Mesenchymal stem cell (in vitro differentiated cells and primary cell): Measurements from ENCODE around the gene ADGRV1.

Experiments used
- DNase-seq: peaks from one replicate; pipeline ENCODE4 v3.0.0-alpha.2; 2013
- H2AFZ ChIP-seq: one replicate; pipeline ENCODE4 v1.6.1; 2013; ENCODE audit warnings: low read depth, mild to moderate bottlenecking, control low read depth, inconsistent platforms, low read length, moderate library complexity
- H2AK5ac ChIP-seq: 2 replicates; pipeline ENCODE4 v1.6.1; 2013; ENCODE audit warnings: low read length, moderate library complexity, mild to moderate bottlenecking, inconsistent platforms; ENCODE audit not compliant: severe bottlenecking
- H2BK120ac ChIP-seq: one replicate; pipeline ENCODE4 v1.6.1; 2013; ENCODE audit warnings: low read depth, mild to moderate bottlenecking, inconsistent platforms, low read length, moderate library complexity
- H2BK12ac ChIP-seq, 2 experiments: one replicate each; pipeline ENCODE4 v1.6.1; 2013; ENCODE audit warnings: inconsistent platforms in 2 of 2, low read length in 2 of 2, mild to moderate bottlenecking in 2 of 2, moderate library complexity in 2 of 2, control low read depth in 1 of 2
- H2BK15ac ChIP-seq: one replicate; pipeline ENCODE4 v1.6.1; 2013; ENCODE audit warnings: mild to moderate bottlenecking, low read depth, inconsistent platforms; ENCODE audit not compliant: poor library complexity, severe bottlenecking
- H2BK5ac ChIP-seq: 2 replicates; pipeline ENCODE4 v1.6.1; 2013; ENCODE audit warnings: low read depth, mild to moderate bottlenecking, low read length, control low read depth, inconsistent platforms; ENCODE audit not compliant: poor library complexity, severe bottlenecking
- H3K14ac ChIP-seq, 2 experiments: one replicate each; pipeline ENCODE4 v1.6.1; 2013; ENCODE audit warnings: inconsistent platforms in 2 of 2, low read length in 2 of 2, control low read depth in 1 of 2, mild to moderate bottlenecking in 1 of 2, moderate library complexity in 1 of 2
- H3K18ac ChIP-seq, 2 experiments: one replicate each; pipeline ENCODE4 v1.6.1; 2013; ENCODE audit warnings: inconsistent platforms in 2 of 2, low read length in 2 of 2, control low read depth in 1 of 2, low read depth in 1 of 2, mild to moderate bottlenecking in 1 of 2
- H3K23ac ChIP-seq, 2 experiments: one replicate each; pipeline ENCODE4 v1.6.1; 2013; ENCODE audit warnings: inconsistent platforms in 2 of 2, low read length in 2 of 2, mild to moderate bottlenecking in 2 of 2, moderate library complexity in 2 of 2, control low read depth in 1 of 2
- H3K27ac ChIP-seq: 2 replicates; pipeline ENCODE4 v1.5.1; 2013; ENCODE audit warnings: mild to moderate bottlenecking, moderate library complexity, low read length, control low read depth, inconsistent platforms; ENCODE audit not compliant: poor library complexity, severe bottlenecking
- H3K27me3 ChIP-seq, 2 experiments: 2 replicates each; pipeline versions ENCODE4 v1.6.1 to v1.7.0; 2013; ENCODE audit warnings: low read length in 2 of 2, mild to moderate bottlenecking in 2 of 2, moderate library complexity in 2 of 2, control low read depth in 1 of 2, inconsistent platforms in 1 of 2; ENCODE audit not compliant: control insufficient read depth in 1 of 2, insufficient read depth in 1 of 2
- H3K36me3 ChIP-seq, 2 experiments: 2 replicates each; pipeline versions ENCODE4 v1.6.1 to v1.7.0; 2013; ENCODE audit warnings: low read length in 2 of 2, control low read depth in 1 of 2, inconsistent platforms in 1 of 2, low read depth in 1 of 2, mild to moderate bottlenecking in 1 of 2; ENCODE audit not compliant: insufficient read depth in 2 of 2, control insufficient read depth in 1 of 2
- H3K4ac ChIP-seq, 2 experiments: one replicate each; pipeline ENCODE4 v1.6.1; 2013; ENCODE audit warnings: inconsistent platforms in 2 of 2, low read length in 2 of 2, mild to moderate bottlenecking in 2 of 2, moderate library complexity in 2 of 2, control low read depth in 1 of 2, low read depth in 1 of 2
- H3K4me1 ChIP-seq: 2 replicates; pipeline ENCODE4 v1.6.1; 2013; ENCODE audit warnings: low read depth, low read length, control low read depth; ENCODE audit not compliant: control insufficient read depth, insufficient read depth
- H3K4me2 ChIP-seq: 2 replicates; pipeline ENCODE4 v1.6.1; 2013; ENCODE audit warnings: low read length, mild to moderate bottlenecking, inconsistent platforms; ENCODE audit not compliant: poor library complexity, severe bottlenecking
- H3K4me3 ChIP-seq, 2 experiments: 2 replicates each; pipeline versions ENCODE4 v1.5.1 to v1.7.0; 2013; ENCODE audit warnings: low read length in 2 of 2, mild to moderate bottlenecking in 2 of 2, control low read depth in 1 of 2, low read depth in 1 of 2; ENCODE audit not compliant: insufficient read depth in 1 of 2
- H3K79me1 ChIP-seq: replicated peaks from 2 replicates; pipeline ENCODE4 v1.6.1; 2013; ENCODE audit warnings: mild to moderate bottlenecking, control low read depth, low read length, inconsistent platforms; ENCODE audit not compliant: poor library complexity, severe bottlenecking
- H3K9ac ChIP-seq: 2 replicates; pipeline ENCODE4 v1.7.0; 2013; ENCODE audit warnings: mild to moderate bottlenecking, low read length, moderate library complexity
- H3K9me3 ChIP-seq: 2 replicates; pipeline ENCODE4 v1.7.0; 2013; ENCODE audit warnings: mild to moderate bottlenecking, low read length; ENCODE audit not compliant: control insufficient read depth
- H4K8ac ChIP-seq: one replicate; pipeline ENCODE4 v1.6.1; 2013; ENCODE audit warnings: inconsistent platforms, mild to moderate bottlenecking, low read length, moderate library complexity
- H4K91ac ChIP-seq: one replicate; pipeline ENCODE4 v1.6.1; 2013; ENCODE audit warnings: mild to moderate bottlenecking, low read length, inconsistent platforms
- WGBS: methylation state at CpG from one replicate; pipeline ENCODE4 v1.1.7; 2013; ENCODE audit warnings: mixed read lengths; 5-methylcytosine and 5-hydroxymethylcytosine counted together

ADGRV1 gene

DNA sequence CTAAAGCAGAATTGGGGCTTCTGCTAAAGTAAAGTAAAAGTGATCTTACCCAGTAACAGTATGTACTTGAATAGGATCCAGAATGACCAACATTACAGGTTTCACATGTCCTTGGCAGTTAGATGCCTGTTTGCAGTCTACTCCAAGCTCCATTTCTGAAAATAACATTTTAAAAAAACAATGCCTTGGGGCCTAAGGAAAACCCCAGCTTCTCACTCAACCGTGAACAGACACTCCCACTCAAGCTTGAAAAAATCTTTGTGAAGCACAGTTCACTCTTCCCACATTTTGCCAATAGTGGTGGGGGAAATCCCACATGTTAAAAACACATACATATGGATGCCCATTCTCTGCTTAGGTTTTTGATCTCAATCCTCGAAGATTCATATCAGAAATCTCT lies 520.4 kb downstream of the ADGRV1 start:
- Histone ChIP-seq H2BK12ac (no peak overlapping the region), H3K4ac (no peak overlapping the region)
- 33% methylated on average over 1 of the region's 2 CpGs for WGBS

DNA sequence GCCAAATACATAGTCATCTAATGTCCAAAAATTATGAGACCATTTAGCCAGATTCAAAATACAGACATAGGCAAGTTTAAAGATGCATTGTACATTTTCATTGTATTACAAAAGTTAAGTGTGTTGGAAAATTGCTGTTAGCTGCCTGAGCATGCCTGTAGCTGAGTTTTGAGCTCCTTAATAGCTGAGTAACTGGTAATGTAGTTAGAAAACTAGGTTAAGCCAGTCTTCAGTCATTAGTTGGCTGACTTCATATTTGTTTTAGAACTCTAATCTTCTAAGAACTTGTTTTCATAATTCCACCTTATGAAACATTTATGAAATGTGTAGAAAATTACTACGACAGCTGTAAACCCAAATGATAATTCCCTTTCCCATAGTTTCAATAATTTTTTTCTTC lies 531.2 kb downstream of the ADGRV1 start:
- Histone ChIP-seq H4K91ac (no peak overlapping the region), H3K9ac (no peak overlapping the region), H2AFZ (no peak overlapping the region), H3K4me1 (no peaks in the 10 kb centered on the region), H3K4me3 (no peak overlapping the region), H2BK120ac (no peak overlapping the region), H2BK12ac (no peak overlapping the region), H3K79me1 (no peaks in the 10 kb centered on the region), H2BK15ac (no peak overlapping the region), H3K36me3 (no peaks in the 10 kb centered on the region), H3K14ac (no peak overlapping the region), H3K27ac (no peak overlapping the region), H4K8ac (no peak overlapping the region), H2AK5ac (no peak overlapping the region), H3K27me3 (no peaks in the 10 kb centered on the region), H3K4me2 (no peak overlapping the region), H3K9me3 (no peaks in the 10 kb centered on the region), H3K4ac (no peak overlapping the region), H3K18ac (no peak overlapping the region), H3K23ac (no peak overlapping the region), H2BK5ac (no peak overlapping the region)
- DNase-seq, result no peak
- 100% methylated on average over 1 of the region's 1 CpG for WGBS

More for the DNA sequence above, 520.4 kb downstream of the ADGRV1 start:
- H2BK5ac ChIP-seq, result no peak overlapping the region
- H3K79me1 ChIP-seq, result no peaks in the 10 kb centered on the region
- DNase-seq, result no peak
- H3K9me3 ChIP-seq, result no peaks in the 10 kb centered on the region
- no peak overlapping the region for H3K9ac ChIP-seq
- H4K8ac ChIP-seq, result no peak overlapping the region
- H2BK120ac ChIP-seq, result no peak overlapping the region
- no peak overlapping the region for H2BK15ac ChIP-seq
- no peak overlapping the region for H3K4me3 ChIP-seq
- no peak overlapping the region for H3K4me2 ChIP-seq
- H2AFZ ChIP-seq, result no peak overlapping the region
- H3K4me1 ChIP-seq, result peaks cover 4% of the 10 kb centered on the region
- no peak overlapping the region for H3K18ac ChIP-seq
- H3K14ac ChIP-seq, result no peak overlapping the region
- H3K36me3 ChIP-seq, result no peaks in the 10 kb centered on the region
- H3K27ac ChIP-seq, result no peak overlapping the region
- no peak overlapping the region for H3K23ac ChIP-seq
- H2AK5ac ChIP-seq, result no peak overlapping the region
- H4K91ac ChIP-seq, result no peak overlapping the region
- H3K27me3 ChIP-seq, result no peaks in the 10 kb centered on the region

DNA sequence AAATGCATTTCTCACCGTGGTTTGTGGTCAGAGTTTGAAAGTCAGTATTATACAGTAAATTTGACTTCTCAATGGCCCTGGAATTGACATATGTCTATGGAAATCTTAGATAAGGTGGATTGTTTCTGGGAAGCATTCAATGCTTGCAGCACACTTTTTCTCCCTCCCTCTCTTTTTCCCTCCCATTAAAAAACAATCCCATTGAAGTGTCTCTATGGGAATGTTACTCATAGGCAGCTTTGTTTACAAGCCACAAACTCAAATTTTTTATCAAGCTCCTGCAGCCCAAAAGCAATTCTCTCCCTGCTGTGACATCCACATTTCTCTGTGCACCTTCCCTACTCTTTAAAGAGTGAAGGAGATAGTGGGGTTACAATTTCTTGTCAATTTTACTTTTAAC lies 532.4 kb downstream of the ADGRV1 start:
- Histone ChIP-seq H3K18ac (no peak overlapping the region), H3K36me3 (no peaks in the 10 kb centered on the region), H3K9ac (no peak overlapping the region), H3K23ac (no peak overlapping the region), H3K27me3 (no peaks in the 10 kb centered on the region), H2BK120ac (no peak overlapping the region), H2BK12ac (no peak overlapping the region), H3K9me3 (no peaks in the 10 kb centered on the region), H3K4ac (no peak overlapping the region), H3K14ac (no peak overlapping the region), H3K4me3 (no peak overlapping the region), H3K4me1 (no peaks in the 10 kb centered on the region), H4K8ac (no peak overlapping the region), H3K4me2 (no peak overlapping the region), H3K79me1 (no peaks in the 10 kb centered on the region), H2BK15ac (no peak overlapping the region), H2AK5ac (no peak overlapping the region), H3K27ac (no peak overlapping the region), H2BK5ac (no peak overlapping the region), H4K91ac (no peak overlapping the region), H2AFZ (no peak overlapping the region)
- WGBS, result 71% methylated on average over 1 of the region's 1 CpG
- DNase-seq, result no peak

DNA sequence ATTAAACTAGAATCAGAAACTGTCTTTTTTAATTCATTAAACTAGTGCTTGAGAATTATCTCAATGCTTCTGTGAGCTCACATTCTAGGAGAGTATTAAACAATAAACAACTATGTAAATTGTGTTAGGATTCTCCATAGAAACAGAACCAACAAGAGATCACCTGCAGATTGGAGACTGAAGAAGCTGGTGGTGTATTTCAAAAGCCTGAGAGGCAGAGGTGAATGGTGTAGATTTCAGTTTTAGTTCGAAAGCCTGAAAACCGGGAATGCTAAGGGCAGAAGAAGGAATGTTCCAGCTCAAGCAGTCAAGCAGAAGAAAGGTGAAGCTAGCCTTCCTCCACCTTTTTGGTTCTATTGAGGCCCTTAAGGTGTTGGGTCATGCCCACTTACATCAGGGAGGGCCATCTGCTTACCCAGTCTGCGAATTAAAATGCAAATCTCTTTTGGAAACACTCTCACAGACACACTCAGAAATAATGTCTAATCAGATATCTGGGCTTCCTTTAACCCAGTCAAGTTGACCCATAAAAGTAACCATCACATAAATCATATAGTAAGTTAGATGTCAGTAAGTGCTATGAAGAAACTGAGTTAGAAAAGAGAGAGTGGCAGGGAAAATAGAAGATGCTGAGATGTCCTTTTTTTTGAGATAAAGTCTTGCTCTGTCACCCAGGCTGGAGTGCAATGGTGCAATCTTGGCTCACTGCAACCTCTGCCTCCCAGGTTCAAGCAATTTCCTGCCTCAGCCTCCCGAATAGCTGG lies 533.1 kb downstream of the ADGRV1 start:
- no peak overlapping the region for H4K8ac ChIP-seq
- H4K91ac ChIP-seq, result no peak overlapping the region
- no peak overlapping the region for H2BK12ac ChIP-seq
- H2BK120ac ChIP-seq, result no peak overlapping the region
- H2BK15ac ChIP-seq, result no peak overlapping the region
- H3K36me3 ChIP-seq, result no peaks in the 10 kb centered on the region
- no peaks in the 10 kb centered on the region for H3K27me3 ChIP-seq
- H3K4me2 ChIP-seq, result no peak overlapping the region
- 92% methylated on average over 4 of the region's 4 CpGs for WGBS
- H2BK5ac ChIP-seq, result no peak overlapping the region
- no peak overlapping the region for H3K18ac ChIP-seq
- no peak for DNase-seq
- no peak overlapping the region for H3K4ac ChIP-seq
- H3K4me1 ChIP-seq, result no peaks in the 10 kb centered on the region
- no peak overlapping the region for H3K23ac ChIP-seq
- H3K9me3 ChIP-seq, result no peaks in the 10 kb centered on the region
- H3K4me3 ChIP-seq, result no peak overlapping the region
- H3K14ac ChIP-seq, result no peak overlapping the region
- no peaks in the 10 kb centered on the region for H3K79me1 ChIP-seq
- no peak overlapping the region for H3K9ac ChIP-seq
- H3K27ac ChIP-seq, result no peak overlapping the region
- no peak overlapping the region for H2AFZ ChIP-seq
- H2AK5ac ChIP-seq, result no peak overlapping the region
